GM23248 (cell line): Measurements from ENCODE around the gene CDC20. TPM values are rescaled to one million over a fixed set of nuclear protein-coding genes. Genes with fewer than 3 reads are reported as not detected.

Experiments
- DNase-seq: peaks from one replicate; pipeline ENCODE4 v3.0.0-alpha.2; 2015
- H2AFZ ChIP-seq: fragments of 200-600 bp; sonication (generic); 2 replicates; pipeline ENCODE4 v1.6.1; 2016; ENCODE audit warnings: antibody characterized with exemption
- H3F3A ChIP-seq: fragments of 200-600 bp; sonication (generic); 2 replicates; pipeline ENCODE4 v1.6.1; 2016; ENCODE audit warnings: mild to moderate bottlenecking, antibody characterized with exemption, mixed run types; ENCODE audit not compliant: insufficient read depth
- H3K27ac ChIP-seq: fragments of 200-600 bp; sonication (generic); 2 replicates; pipeline ENCODE4 v1.5.1; 2016; ENCODE audit warnings: mild to moderate bottlenecking
- H3K27me3 ChIP-seq: fragments of 200-600 bp; sonication (generic); replicated peaks from 2 replicates; pipeline ENCODE4 v1.6.1; 2016; ENCODE audit warnings: mild to moderate bottlenecking; ENCODE audit not compliant: insufficient read depth
- H3K36me3 ChIP-seq: fragments of 200-600 bp; sonication (generic); 2 replicates; pipeline ENCODE4 v1.6.1; 2016; ENCODE audit warnings: low read depth, mild to moderate bottlenecking
- H3K4me1 ChIP-seq: fragments of 200-600 bp; sonication (generic); 2 replicates; pipeline ENCODE4 v1.6.1; 2016; ENCODE audit warnings: mild to moderate bottlenecking; ENCODE audit not compliant: insufficient read depth
- H3K4me2 ChIP-seq: fragments of 200-600 bp; sonication (generic); one replicate; pipeline ENCODE4 v1.6.1; 2016; ENCODE audit warnings: mild to moderate bottlenecking; ENCODE audit not compliant: unreplicated experiment
- H3K4me3 ChIP-seq: fragments of 200-600 bp; sonication (generic); 2 replicates; pipeline ENCODE4 v1.5.1; 2016; ENCODE audit warnings: mild to moderate bottlenecking
- H3K79me2 ChIP-seq: fragments of 200-600 bp; sonication (generic); 2 replicates; pipeline ENCODE4 v1.6.1; 2016; ENCODE audit warnings: mild to moderate bottlenecking; ENCODE audit not compliant: insufficient read depth
- H3K9ac ChIP-seq: fragments of 200-600 bp; sonication (generic); 2 replicates; pipeline ENCODE4 v1.6.1; 2016; ENCODE audit warnings: mild to moderate bottlenecking
- H3K9me2 ChIP-seq: fragments of 200-600 bp; sonication (generic); 2 replicates; pipeline ENCODE4 v1.6.1; 2016; ENCODE audit warnings: mixed run types, mild to moderate bottlenecking, moderate library complexity; ENCODE audit not compliant: insufficient read depth
- H3K9me3 ChIP-seq: fragments of 200-600 bp; sonication (generic); one replicate; pipeline ENCODE4 v1.6.1; 2017; ENCODE audit warnings: low read depth
- H4K20me1 ChIP-seq: fragments of 200-600 bp; sonication (generic); 2 replicates; pipeline ENCODE4 v1.6.0; 2016; ENCODE audit not compliant: insufficient read depth
- EZH2 ChIP-seq: fragments of 200-600 bp; sonication (generic); IDR thresholded peaks from 2 replicates; pipeline ENCODE4 v1.6.1; 2018; ENCODE audit warnings: antibody characterized with exemption, mild to moderate bottlenecking; ENCODE audit not compliant: insufficient read depth, poor library complexity, severe bottlenecking
- EZH2phosphoT487 ChIP-seq: fragments of 200-600 bp; sonication (generic); IDR thresholded peaks from 2 replicates; pipeline ENCODE4 v1.6.1; 2018; ENCODE audit warnings: antibody characterized with exemption, moderate library complexity, mild to moderate bottlenecking, low read depth; ENCODE audit not compliant: insufficient read depth
- WGBS, 2 experiments: methylation state at CpG; one replicate each; pipeline ENCODE4 v1.1.6; 2015 to 2017; ENCODE audit warnings: low lambda C conversion rate in 2 of 2, low coverage in 1 of 2; ENCODE audit errors: missing lambda C conversion rate in 2 of 2; 5-methylcytosine and 5-hydroxymethylcytosine counted together
- in situ Hi-C: fragments of 300-500 bp; cut with MboI; formaldehyde crosslinking; loops from 2 replicates; pipeline ENCODE4 v1.15.0; 2020
- polyA plus RNA-seq: library from polyadenylated mRNA; unstranded; fragments of >200 nt; fragmentation: Nextera tagmentation; extraction: Ambion mirVana; gene quantifications from 2 replicates; pipeline ENCODE4 v1.2.1, GENCODE V29; 2016
- total RNA-seq: library from RNA; depleted of rRNA; stranded (reverse); fragments of >200 nt; shearing (Covaris generic); gene quantifications from 2 replicates; pipeline ENCODE4 v1.2.3, GENCODE V29; 2014

Gene CDC20
- total and polyA plus RNA-seq, 2 experiments from 2014 or later = 48.9 to 50.9 TPM

DNA sequence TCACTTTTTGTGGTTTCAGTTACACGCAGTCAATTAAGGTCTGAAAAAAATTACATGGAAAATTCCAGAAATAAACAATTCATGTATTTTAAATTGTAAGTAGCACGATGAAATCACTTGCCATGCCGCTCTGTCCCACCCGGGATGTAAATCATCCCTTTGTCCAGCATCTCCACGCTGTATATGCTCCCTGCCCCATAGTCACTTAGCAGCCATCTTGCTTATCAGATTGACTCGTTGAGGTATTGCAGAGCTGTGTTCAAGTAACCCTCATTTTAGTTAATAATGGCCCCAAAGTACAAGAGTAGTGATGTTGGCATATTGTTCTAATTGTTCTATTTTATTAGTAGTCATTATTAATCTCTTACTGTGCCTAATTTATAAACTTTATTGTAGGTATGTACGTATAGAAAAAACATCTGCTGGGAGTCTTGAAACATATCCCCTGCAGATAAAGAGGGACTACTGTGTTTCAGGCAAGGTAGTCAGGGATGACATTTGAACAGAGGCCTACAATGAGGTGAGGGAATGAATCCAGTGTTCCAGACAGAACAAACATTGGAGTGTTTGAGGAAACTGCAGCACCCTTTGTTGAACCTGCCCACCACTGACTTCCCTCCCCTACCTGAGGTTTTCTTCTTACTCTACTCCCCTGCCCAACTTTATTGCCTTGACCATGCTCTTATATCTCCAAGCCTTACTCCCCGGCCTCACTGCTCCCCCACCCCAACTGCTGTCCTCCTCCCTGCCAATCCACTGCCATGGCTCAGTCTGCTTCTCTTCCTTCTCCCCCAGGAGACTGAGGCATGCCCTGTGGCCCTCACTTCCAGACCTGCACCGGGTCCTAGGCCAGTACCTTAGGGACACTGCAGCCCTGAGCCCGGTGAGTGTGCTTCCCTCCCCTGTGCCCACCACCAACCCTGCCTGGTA lies 7.1 kb upstream of the CDC20 start:
- Histone ChIP-seq H3K9ac (no peak overlapping the region), H3F3A (peaks cover 10% of the 10 kb centered on the region), H3K4me3 (no peak overlapping the region), H3K9me3 (no peaks in the 10 kb centered on the region), H4K20me1 (no peaks in the 10 kb centered on the region), H3K9me2 (no peaks in the 10 kb centered on the region), H3K27ac (no peak overlapping the region), H3K4me1 (peaks cover 11% of the 10 kb centered on the region; the same call in 1 of the 2 replicates), H3K4me2 (no peak overlapping the region), H2AFZ (no peak overlapping the region), H3K36me3 (no peaks in the 10 kb centered on the region), H3K27me3 (no peaks in the 10 kb centered on the region), H3K79me2 (no peaks in the 10 kb centered on the region)
- DNase-seq = no peak
- in situ Hi-C loops = no loop called here
- no peak for TF ChIP-seq EZH2phosphoT487
- no peak for TF ChIP-seq EZH2
- 95 to 96% methylated on average over 10 of the region's 10 CpGs for WGBS, 2 experiments

GRCh38 chr1:43352351-43352705 lies 6.5 kb upstream of the CDC20 start:
- Histone ChIP-seq H4K20me1 (no peaks in the 10 kb centered on the region), H3K79me2 (no peaks in the 10 kb centered on the region), H3K9ac (no peak overlapping the region), H3K27ac (no peak overlapping the region), H3K9me3 (no peaks in the 10 kb centered on the region), H3K36me3 (no peaks in the 10 kb centered on the region), H3K9me2 (no peaks in the 10 kb centered on the region), H3K4me3 (no peak overlapping the region), H2AFZ (no peak overlapping the region), H3K27me3 (no peaks in the 10 kb centered on the region), H3F3A (peaks cover 9% of the 10 kb centered on the region), H3K4me2 (no peak overlapping the region), H3K4me1 (peaks cover 11% of the 10 kb centered on the region; the same call in 1 of the 2 replicates)
- DNase-seq = no peak
- 99 to 100% methylated on average over 2 of the region's 2 CpGs for WGBS, 2 experiments
- in situ Hi-C loops = no loop called here
- no peak for TF ChIP-seq EZH2phosphoT487

DNA sequence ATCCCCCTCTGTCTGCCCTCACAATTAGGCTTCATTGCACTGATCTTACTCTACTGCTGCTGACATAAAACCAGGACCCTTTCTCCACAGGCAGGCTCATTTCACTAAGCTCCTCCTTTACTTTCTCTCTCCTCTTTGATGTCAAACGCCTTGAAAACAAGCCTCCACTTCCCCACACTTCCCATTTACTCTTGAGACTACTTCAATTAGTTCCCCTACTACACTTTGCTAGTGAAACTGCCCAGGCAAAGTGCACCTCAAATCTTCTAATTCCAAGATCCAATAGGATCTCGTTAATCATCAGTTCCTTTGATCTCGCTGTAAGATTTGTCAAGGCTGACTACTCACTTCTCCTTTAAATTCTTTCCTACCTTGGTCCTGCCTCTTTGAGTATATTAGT lies 5.9 kb upstream of the CDC20 start:
- H3K27me3 ChIP-seq = no peaks in the 10 kb centered on the region
- in situ Hi-C loops = no loop called here
- peaks cover 14% of the 10 kb centered on the region for H3K4me1 ChIP-seq
- H3K4me2 ChIP-seq = no peak overlapping the region
- no peak overlapping the region for H3K27ac ChIP-seq
- H3K79me2 ChIP-seq = no peaks in the 10 kb centered on the region
- no peak overlapping the region for H3K9ac ChIP-seq
- peaks cover 6% of the 10 kb centered on the region for H3F3A ChIP-seq
- H2AFZ ChIP-seq = no peak overlapping the region
- no peaks in the 10 kb centered on the region for H3K9me3 ChIP-seq
- no peak for DNase-seq
- no peaks in the 10 kb centered on the region for H4K20me1 ChIP-seq
- WGBS, 2 experiments = 59 to 61% methylated on average over 3 of the region's 3 CpGs
- no peak for TF ChIP-seq EZH2phosphoT487
- TF ChIP-seq EZH2 = no peak
- H3K36me3 ChIP-seq = no peaks in the 10 kb centered on the region
- H3K9me2 ChIP-seq = no peaks in the 10 kb centered on the region
- H3K4me3 ChIP-seq = no peak overlapping the region

DNA sequence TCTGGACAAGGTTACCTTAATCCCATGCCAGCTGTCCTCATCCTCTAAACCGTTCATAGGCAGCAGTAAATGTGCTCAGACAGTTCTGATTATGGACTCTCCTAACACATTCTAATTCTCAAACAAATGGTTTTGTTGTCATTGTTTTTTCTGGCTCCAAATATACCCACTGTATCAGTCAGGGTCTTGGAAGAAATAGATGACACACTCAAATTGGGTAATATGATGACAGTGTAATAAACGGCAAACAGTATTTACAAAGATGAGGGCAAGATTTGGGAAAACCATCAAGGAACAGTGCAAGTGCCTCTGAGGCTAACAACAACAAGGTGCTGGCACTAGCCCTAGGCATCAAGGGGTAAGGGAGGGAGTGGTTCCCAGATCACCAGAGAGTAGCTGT lies 4.3 kb upstream of the CDC20 start:
- no peaks in the 10 kb centered on the region for H3K9me3 ChIP-seq
- no peaks in the 10 kb centered on the region for H4K20me1 ChIP-seq
- WGBS, 2 experiments = 71 to 80% methylated on average over 2 of the region's 2 CpGs
- no peak overlapping the region for H3K9ac ChIP-seq
- DNase-seq = no peak
- peaks cover 14% of the 10 kb centered on the region for H3K4me1 ChIP-seq
- H3K36me3 ChIP-seq = no peaks in the 10 kb centered on the region
- H3K27me3 ChIP-seq = no peaks in the 10 kb centered on the region
- no peak overlapping the region for H3K4me2 ChIP-seq
- no peaks in the 10 kb centered on the region for H3K9me2 ChIP-seq
- in situ Hi-C loops = no loop called here
- no peak overlapping the region for H3K27ac ChIP-seq
- H3K4me3 ChIP-seq = no peak overlapping the region
- 0 out of 2 replicates have a peak, but pooled peaks cover 7% of the 10 kb centered on the region for H3K79me2 ChIP-seq
- TF ChIP-seq EZH2phosphoT487 (no peak), EZH2 (no peak)
- H3F3A ChIP-seq = peaks cover 13% of the 10 kb centered on the region
- no peak overlapping the region for H2AFZ ChIP-seq
